Right cardiac atrium (tissue), 5 donors: Measurements from ENCODE around the gene NBAS. TPM values are rescaled to one million over a fixed set of nuclear protein-coding genes. Genes with fewer than 3 reads are reported as not detected.

Experiments used
- ATAC-seq, 2 donors: fragments of 200-7000 bp; cut with Tn5 transposase; one replicate each; pipeline versions ENCODE4 v1.8.0 to v1.9.1; 2020; ENCODE audit warnings: moderate library complexity in 2 of 2, mild to moderate bottlenecking in 1 of 2
- DNase-seq, 3 donors: peaks; one replicate each; pipeline ENCODE4 v3.0.0-alpha.2; 2020
- H3K27ac ChIP-seq: one replicate; pipeline ENCODE4 v1.5.1; 2013; ENCODE audit warnings: mild to moderate bottlenecking, low read length, control low read depth, moderate library complexity
- H3K27me3 ChIP-seq: one replicate; pipeline ENCODE4 v1.6.1; 2013; ENCODE audit not compliant: control insufficient read depth, insufficient read depth
- H3K4me1 ChIP-seq: one replicate; pipeline ENCODE4 v1.6.1; 2013; ENCODE audit warnings: low read length; ENCODE audit not compliant: control insufficient read depth, insufficient read depth
- H3K4me3 ChIP-seq: one replicate; pipeline ENCODE4 v1.5.1; 2013; ENCODE audit warnings: low read length, control low read depth
- H3K9me3 ChIP-seq: one replicate; pipeline ENCODE4 v1.6.1; 2013; ENCODE audit warnings: low read length; ENCODE audit not compliant: control insufficient read depth
- WGBS: extraction: QIAGEN DNeasy Blood & Tissue Kit; methylation state at CpG from one replicate; pipeline ENCODE4 v1.1.7; 2013; 5-methylcytosine and 5-hydroxymethylcytosine counted together
- intact Hi-C, 4 donors: fragments of 100-400 bp; cut with DNase I; formaldehyde crosslinking; loops; one replicate each; pipeline versions ENCODE4 v1.11.0 to v1.14.0; 2022 to 2023
- polyA plus RNA-seq: library from polyadenylated mRNA; stranded (reverse); fragments of 200-250 nt; gene quantifications from one replicate; pipeline ENCODE4 v1.2.3, GENCODE V29; 2013
- total RNA-seq, 4 donors: library from RNA; stranded (reverse); fragmentation: NEBNext Ultra II Directional; extraction: Animal tissue kit (Norgen Biotek cat#: 25700); gene quantifications; one replicate each; pipeline ENCODE4 v1.2.1, GENCODE V29; 2021
- donor health status: healthy with polysubstance abuse.
- donor health status: DM: no; HTN: yes; CAD: no.
- donor health status: DM: no; HTN: no; CAD: no.
- donor health status: DM: no; HTN: yes; CAD: no; lungs with severe emphysema.
- donor health status: DM: yes; HTN: yes; CAD: no.

NBAS gene
- total and polyA plus RNA-seq, 5 donors: 22.4 to 59.4 (median 52.9) TPM

GRCh38 chr2:15189216-15189615, 371.9 kb downstream of the NBAS start:
- intact Hi-C loops: no loop called here
- no peaks in the 10 kb centered on the region for H3K4me1 ChIP-seq
- no peak overlapping the region for H3K4me3 ChIP-seq
- H3K27me3 ChIP-seq: no peaks in the 10 kb centered on the region
- peak in 1 of 3 donors; percentile 22 for DNase-seq
- H3K27ac ChIP-seq: no peak overlapping the region
- 66% methylated on average over 2 of the region's 2 CpGs for WGBS
- H3K9me3 ChIP-seq: no peaks in the 10 kb centered on the region
- ATAC-seq: peak in 1 of 2 donors; percentile 50

- Histone ChIP-seq H3K27me3 (no peaks in the 10 kb centered on the region), H3K4me3 (no peak overlapping the region), H3K27ac (no peak overlapping the region), H3K4me1 (no peaks in the 10 kb centered on the region), H3K9me3 (no peaks in the 10 kb centered on the region)
- ATAC-seq (no peak), DNase-seq (no peak)
- 91% methylated on average over 2 of the region's 2 CpGs for WGBS
- intact Hi-C loops: no loop called here
Measured at GRCh38 chr2:15187702-15188101, 373.4 kb downstream of the NBAS start.

GRCh38 chr2:15186118-15186517, 375.0 kb downstream of the NBAS start:
- Histone ChIP-seq H3K9me3 (no peaks in the 10 kb centered on the region), H3K27ac (no peak overlapping the region), H3K4me3 (no peak overlapping the region), H3K4me1 (no peaks in the 10 kb centered on the region), H3K27me3 (no peaks in the 10 kb centered on the region)
- DNase-seq (no peak), ATAC-seq (no peak)
- intact Hi-C loops: no loop called here
- WGBS: 95% methylated on average over 2 of the region's 2 CpGs

GRCh38 chr2:15184491-15184890, 376.6 kb downstream of the NBAS start:
- no peaks in the 10 kb centered on the region for H3K9me3 ChIP-seq
- intact Hi-C loops: no loop called here

GRCh38 chr2:15182275-15182674, 378.9 kb downstream of the NBAS start:
- no peaks in the 10 kb centered on the region for H3K4me1 ChIP-seq
- H3K27me3 ChIP-seq: no peaks in the 10 kb centered on the region
- no peak overlapping the region for H3K4me3 ChIP-seq
- H3K27ac ChIP-seq: no peak overlapping the region
- intact Hi-C loops: no loop called here
- ATAC-seq (no peak), DNase-seq (no peak)
- 95% methylated on average over 5 of the region's 5 CpGs for WGBS
- no peaks in the 10 kb centered on the region for H3K9me3 ChIP-seq

More at GRCh38 chr2:15184491-15184890, 376.6 kb downstream of the NBAS start:
- H3K27me3 ChIP-seq: no peaks in the 10 kb centered on the region
- DNase-seq (peak in 1 of 3 donors; percentile 13), ATAC-seq (no peak)
- no peak overlapping the region for H3K4me3 ChIP-seq
- no peaks in the 10 kb centered on the region for H3K4me1 ChIP-seq
- WGBS: 82% methylated on average over 5 of the region's 5 CpGs
- H3K27ac ChIP-seq: no peak overlapping the region

GRCh38 chr2:15181092-15181745, 379.9 kb downstream of the NBAS start:
- H3K27me3 ChIP-seq: no peaks in the 10 kb centered on the region
- H3K4me1 ChIP-seq: no peaks in the 10 kb centered on the region
- WGBS: 93% methylated on average over 5 of the region's 5 CpGs
- no peak for ATAC-seq
- no peak for DNase-seq
- H3K27ac ChIP-seq: no peak overlapping the region
- intact Hi-C loops: no loop called here
- no peaks in the 10 kb centered on the region for H3K9me3 ChIP-seq
- no peak overlapping the region for H3K4me3 ChIP-seq

- ATAC-seq: no peak
- DNase-seq: peak in 1 of 3 donors; percentile 26
- H3K4me1 ChIP-seq: no peaks in the 10 kb centered on the region
- H3K27me3 ChIP-seq: no peaks in the 10 kb centered on the region
- intact Hi-C loops: no loop called here
- 95% methylated on average over 9 of the region's 9 CpGs for WGBS
- H3K4me3 ChIP-seq: no peak overlapping the region
- H3K27ac ChIP-seq: no peak overlapping the region
- no peaks in the 10 kb centered on the region for H3K9me3 ChIP-seq
Measured at GRCh38 chr2:15180379-15180778, 380.8 kb downstream of the NBAS start.

GRCh38 chr2:15178946-15179345, 382.2 kb downstream of the NBAS start:
- WGBS: 93% methylated on average over 14 of the region's 14 CpGs
- intact Hi-C loops: no loop called here
- no peak overlapping the region for H3K4me3 ChIP-seq
- H3K27ac ChIP-seq: no peak overlapping the region
- no peaks in the 10 kb centered on the region for H3K4me1 ChIP-seq
- DNase-seq: peak in 1 of 3 donors; percentile 22
- no peak for ATAC-seq
- no peaks in the 10 kb centered on the region for H3K9me3 ChIP-seq
- no peaks in the 10 kb centered on the region for H3K27me3 ChIP-seq

GRCh38 chr2:15177103-15177502, 384.0 kb downstream of the NBAS start:
- DNase-seq: no peak
- Histone ChIP-seq H3K9me3 (no peaks in the 10 kb centered on the region), H3K4me1 (no peaks in the 10 kb centered on the region), H3K27ac (no peak overlapping the region), H3K4me3 (no peak overlapping the region), H3K27me3 (no peaks in the 10 kb centered on the region)
- ATAC-seq: no peak
- 89% methylated on average over 6 of the region's 6 CpGs for WGBS
- intact Hi-C loops: no loop called here

- intact Hi-C loops: no loop called here
- no peak for ATAC-seq
- DNase-seq: no peak
- WGBS: 96% methylated on average over 1 of the region's 1 CpG
- Histone ChIP-seq H3K9me3 (no peaks in the 10 kb centered on the region), H3K27ac (no peak overlapping the region), H3K4me1 (no peaks in the 10 kb centered on the region), H3K27me3 (no peaks in the 10 kb centered on the region), H3K4me3 (no peak overlapping the region)
Measured at GRCh38 chr2:15176604-15177003, 384.5 kb downstream of the NBAS start.

GRCh38 chr2:15174567-15174966, 386.6 kb downstream of the NBAS start:
- H3K4me3 ChIP-seq: no peak overlapping the region
- no peaks in the 10 kb centered on the region for H3K4me1 ChIP-seq
- intact Hi-C loops: no loop called here
- WGBS: 97% methylated on average over 2 of the region's 2 CpGs
- ATAC-seq (no peak), DNase-seq (no peak)
- H3K27me3 ChIP-seq: no peaks in the 10 kb centered on the region
- no peaks in the 10 kb centered on the region for H3K9me3 ChIP-seq
- no peak overlapping the region for H3K27ac ChIP-seq

- ATAC-seq: no peak
Measured at GRCh38 chr2:15173501-15173900, 387.6 kb downstream of the NBAS start.

More at GRCh38 chr2:15173501-15173900, 387.6 kb downstream of the NBAS start:
- H3K4me3 ChIP-seq: no peak overlapping the region
- no peaks in the 10 kb centered on the region for H3K9me3 ChIP-seq
- DNase-seq: no peak
- H3K4me1 ChIP-seq: no peaks in the 10 kb centered on the region
- H3K27me3 ChIP-seq: no peaks in the 10 kb centered on the region
- 94% methylated on average over 8 of the region's 8 CpGs for WGBS
- intact Hi-C loops: no loop called here
- no peak overlapping the region for H3K27ac ChIP-seq
